ENCODE results near the gene CCND1. TPM values are rescaled to one million over a fixed set of nuclear protein-coding genes. Genes with fewer than 3 reads are reported as not detected.

Gene CCND1
- total RNA-seq, 1 donor from 2014 or later = 112 TPM

DNA sequence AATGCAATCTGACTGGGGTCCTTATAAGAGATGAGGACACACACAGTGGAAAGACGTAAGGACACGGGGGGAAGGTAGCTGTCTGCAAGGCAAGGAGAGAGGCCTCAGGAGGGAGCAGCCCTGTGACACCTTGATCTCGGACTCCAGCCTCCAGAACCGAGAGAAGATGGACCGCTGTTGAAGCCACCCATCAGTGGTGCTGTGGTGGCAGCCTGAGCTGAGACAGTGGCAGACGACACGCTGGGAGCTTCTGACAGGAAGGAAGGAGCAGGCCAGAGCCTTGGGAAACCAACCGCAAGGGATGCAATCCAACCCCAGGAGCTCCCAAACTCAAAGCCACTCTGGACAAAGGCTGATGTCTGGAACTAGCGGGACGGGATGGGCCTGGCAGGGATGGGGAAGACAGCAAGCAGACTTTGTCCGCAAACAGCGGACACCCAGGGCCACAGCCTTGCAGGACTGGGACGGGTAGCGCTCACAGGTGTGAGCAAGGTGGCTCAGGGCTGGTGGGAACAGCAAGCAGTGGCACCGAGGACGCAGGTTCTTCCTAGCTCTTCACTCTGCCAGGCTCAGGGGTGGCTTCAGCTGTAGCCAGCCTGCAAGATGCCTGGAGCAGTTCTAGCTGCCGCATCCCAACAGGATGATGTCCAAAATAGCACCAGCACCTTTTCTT, 23.3 kb downstream of the CCND1 start:
- no peak overlapping the region for H3K4me3 ChIP-seq
- no peaks in the 10 kb centered on the region for H3K27me3 ChIP-seq
- TF ChIP-seq POLR2AphosphoS5 (IDR thresholded peaks at IDR 0.05; ENCODE audit: insufficient read depth in 1 of 2, low read depth in 1 of 2) = no peak
- TF ChIP-seq, protein P1, sequence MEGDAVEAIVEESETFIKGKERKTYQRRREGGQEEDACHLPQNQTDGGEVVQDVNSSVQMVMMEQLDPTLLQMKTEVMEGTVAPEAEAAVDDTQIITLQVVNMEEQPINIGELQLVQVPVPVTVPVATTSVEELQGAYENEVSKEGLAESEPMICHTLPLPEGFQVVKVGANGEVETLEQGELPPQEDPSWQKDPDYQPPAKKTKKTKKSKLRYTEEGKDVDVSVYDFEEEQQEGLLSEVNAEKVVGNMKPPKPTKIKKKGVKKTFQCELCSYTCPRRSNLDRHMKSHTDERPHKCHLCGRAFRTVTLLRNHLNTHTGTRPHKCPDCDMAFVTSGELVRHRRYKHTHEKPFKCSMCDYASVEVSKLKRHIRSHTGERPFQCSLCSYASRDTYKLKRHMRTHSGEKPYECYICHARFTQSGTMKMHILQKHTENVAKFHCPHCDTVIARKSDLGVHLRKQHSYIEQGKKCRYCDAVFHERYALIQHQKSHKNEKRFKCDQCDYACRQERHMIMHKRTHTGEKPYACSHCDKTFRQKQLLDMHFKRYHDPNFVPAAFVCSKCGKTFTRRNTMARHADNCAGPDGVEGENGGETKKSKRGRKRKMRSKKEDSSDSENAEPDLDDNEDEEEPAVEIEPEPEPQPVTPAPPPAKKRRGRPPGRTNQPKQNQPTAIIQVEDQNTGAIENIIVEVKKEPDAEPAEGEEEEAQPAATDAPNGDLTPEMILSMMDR (IDR thresholded peaks at IDR 0.05) = no peak
- TF ChIP-seq POLR2A (IDR thresholded peaks at IDR 0.05) = no peak
- no peak overlapping the region for H3K27ac ChIP-seq
- intact Hi-C loops (cut with DNase I) = no loop called here
- no peak for DNase-seq (ENCODE audit: extremely low spot score in 2 of 2)
- H3K9me3 ChIP-seq = no peaks in the 10 kb centered on the region
- H3K36me3 ChIP-seq = peaks cover 0 to 11% of the 10 kb centered on the region in 2 donors
- H3K4me1 ChIP-seq = peaks cover 6% of the 10 kb centered on the region

DNA sequence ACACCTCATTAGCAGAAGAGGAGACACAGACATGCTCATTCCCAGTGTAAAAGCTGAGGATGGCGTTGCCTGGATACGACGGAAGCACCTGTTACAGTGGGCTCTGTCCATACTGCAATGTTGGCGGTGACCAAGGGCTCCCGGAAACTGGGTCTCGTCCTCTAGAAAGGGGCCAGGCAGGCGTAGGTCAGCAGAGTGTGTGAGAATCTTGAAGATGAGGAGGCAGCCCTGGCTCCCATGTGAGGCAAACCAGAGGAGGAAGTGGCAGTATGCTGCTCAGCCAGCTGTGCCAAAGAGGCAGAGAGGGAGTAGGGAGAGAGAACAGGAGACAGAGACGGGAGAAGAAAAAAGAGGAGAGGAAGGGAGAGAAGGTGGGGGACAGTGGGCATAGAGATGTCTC, 23.9 kb downstream of the CCND1 start:
- no peaks in the 10 kb centered on the region for H3K9me3 ChIP-seq
- peaks cover 0 to 15% of the 10 kb centered on the region in 2 donors for H3K36me3 ChIP-seq
- peaks cover 10% of the 10 kb centered on the region for H3K4me1 ChIP-seq
- TF ChIP-seq, protein P1 (IDR thresholded peaks at IDR 0.05) = no peak
- TF ChIP-seq POLR2A (IDR thresholded peaks at IDR 0.05) (no peak), POLR2AphosphoS5 (IDR thresholded peaks at IDR 0.05; ENCODE audit: insufficient read depth in 1 of 2, low read depth in 1 of 2) (no peak)
- no peak for DNase-seq (ENCODE audit: extremely low spot score in 2 of 2)
- intact Hi-C loops (cut with DNase I) = no loop called here
- no peak overlapping the region for H3K4me3 ChIP-seq
- H3K27ac ChIP-seq = no peak overlapping the region
- no peaks in the 10 kb centered on the region for H3K27me3 ChIP-seq

DNA sequence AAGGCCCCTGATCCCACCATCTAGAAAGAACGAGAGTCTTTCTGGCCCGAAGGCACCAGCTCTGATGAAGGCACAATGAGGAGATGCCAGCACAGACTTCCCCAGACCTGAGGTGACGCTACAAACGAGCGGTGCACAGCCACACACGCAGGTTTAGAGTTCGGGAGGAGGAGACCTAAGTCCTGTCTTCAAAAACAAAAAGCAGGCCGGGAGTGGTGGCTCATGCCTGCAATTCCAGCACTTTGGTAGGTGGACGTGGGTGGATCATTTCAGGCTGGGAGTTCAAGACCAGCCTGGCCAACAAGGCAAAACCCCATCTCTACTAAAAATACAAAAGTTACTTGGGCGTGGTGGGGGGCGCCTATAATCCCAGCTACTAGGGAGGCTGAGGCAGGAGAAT, 24.7 kb downstream of the CCND1 start:
- Histone ChIP-seq H3K36me3 (peaks cover 0 to 15% of the 10 kb centered on the region in 2 donors), H3K27ac (no peak overlapping the region), H3K4me1 (peaks cover 12% of the 10 kb centered on the region), H3K9me3 (no peaks in the 10 kb centered on the region), H3K4me3 (no peak overlapping the region), H3K27me3 (no peaks in the 10 kb centered on the region)
- no peak for DNase-seq (ENCODE audit: extremely low spot score in 2 of 2)
- intact Hi-C loops (cut with DNase I) = no loop called here
- TF ChIP-seq POLR2AphosphoS5 (IDR thresholded peaks at IDR 0.05; ENCODE audit: insufficient read depth in 1 of 2, low read depth in 1 of 2) (no peak), POLR2A (IDR thresholded peaks at IDR 0.05) (no peak)
- TF ChIP-seq, protein P1 (IDR thresholded peaks at IDR 0.05) = no peak

DNA sequence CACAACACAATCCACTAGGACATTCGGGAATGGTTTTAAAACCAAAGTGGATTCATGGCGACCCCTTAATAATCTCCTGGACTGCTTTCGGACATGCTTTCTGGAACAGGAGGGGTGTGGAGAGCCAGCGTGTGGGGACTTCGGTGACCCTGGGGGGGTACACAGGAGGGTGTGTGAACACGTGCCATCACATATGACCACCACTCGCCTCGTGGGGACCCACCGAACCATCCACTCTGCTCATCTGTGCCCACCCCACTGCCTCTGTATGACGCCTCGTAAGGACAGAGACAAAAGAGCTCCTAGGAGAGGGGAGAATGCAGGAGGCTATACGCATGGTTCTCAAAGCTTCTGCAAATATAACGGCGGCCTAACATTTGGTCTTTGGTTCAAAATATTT, 25.3 kb downstream of the CCND1 start:
- Histone ChIP-seq H3K36me3 (peaks cover 0 to 15% of the 10 kb centered on the region in 2 donors), H3K9me3 (no peaks in the 10 kb centered on the region), H3K4me1 (peaks cover 12% of the 10 kb centered on the region), H3K4me3 (no peak overlapping the region), H3K27me3 (no peaks in the 10 kb centered on the region), H3K27ac (no peak overlapping the region)
- TF ChIP-seq, protein P1 (IDR thresholded peaks at IDR 0.05) = no peak
- no peak for TF ChIP-seq POLR2A (IDR thresholded peaks at IDR 0.05)
- no peak for TF ChIP-seq POLR2AphosphoS5 (IDR thresholded peaks at IDR 0.05; ENCODE audit: insufficient read depth in 1 of 2, low read depth in 1 of 2)
- intact Hi-C loops (cut with DNase I) = no loop called here
- no peak for DNase-seq (ENCODE audit: extremely low spot score in 2 of 2)

DNA sequence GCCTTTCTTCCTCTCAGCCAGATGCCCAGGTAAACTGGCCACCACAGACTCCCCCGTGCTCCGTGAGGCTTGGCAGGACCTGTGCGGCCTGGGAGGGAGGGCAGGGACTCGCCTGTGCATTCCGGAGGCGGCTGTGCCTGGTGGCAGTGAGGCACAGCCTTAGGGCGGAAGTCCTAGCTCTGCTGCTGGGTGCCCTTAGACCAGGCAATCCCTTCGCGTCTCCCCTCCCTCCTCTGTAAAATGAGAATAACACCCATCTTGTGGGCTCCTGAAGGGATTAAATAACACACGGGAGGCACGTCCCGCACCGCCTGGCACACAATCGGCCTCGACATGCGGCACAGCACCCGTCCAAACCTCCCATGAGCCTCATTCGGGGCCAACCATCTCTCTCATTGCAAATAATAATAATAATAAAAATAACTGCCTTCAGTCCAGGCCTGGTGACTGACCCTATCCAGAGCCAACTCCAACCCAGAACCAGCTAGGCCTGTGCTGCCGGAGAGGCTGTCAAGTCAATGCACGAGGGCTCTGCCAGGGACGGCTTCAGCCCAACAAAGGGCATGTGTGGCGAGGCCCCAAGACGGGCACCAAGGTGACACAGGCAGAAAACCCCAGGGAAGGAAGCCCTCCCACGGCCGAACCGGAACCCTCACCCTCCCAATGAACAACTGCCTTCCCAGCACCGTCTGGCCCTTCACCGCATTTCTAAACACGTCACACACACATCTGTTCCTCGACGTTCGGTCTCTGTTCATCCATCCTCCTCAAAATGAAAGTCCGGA, 26.0 kb downstream of the CCND1 start:
- H3K9me3 ChIP-seq = no peaks in the 10 kb centered on the region
- intact Hi-C loops (cut with DNase I) = no loop called here
- no peaks in the 10 kb centered on the region for H3K27me3 ChIP-seq
- DNase-seq (ENCODE audit: extremely low spot score in 2 of 2) = no peak
- peaks cover 12% of the 10 kb centered on the region for H3K4me1 ChIP-seq
- H3K27ac ChIP-seq = no peak overlapping the region
- peaks cover 0 to 15% of the 10 kb centered on the region in 2 donors for H3K36me3 ChIP-seq
- TF ChIP-seq POLR2AphosphoS5 (IDR thresholded peaks at IDR 0.05; ENCODE audit: insufficient read depth in 1 of 2, low read depth in 1 of 2) (no peak), POLR2A (IDR thresholded peaks at IDR 0.05) (no peak)
- TF ChIP-seq, protein P1 (IDR thresholded peaks at IDR 0.05) = no peak
- no peak overlapping the region for H3K4me3 ChIP-seq

Measured in vagina (tissue), 2 donors.